ENCODE measurements around the gene CCNB1IP1.
A peak's percentile ranks its signal among the peaks of the same experiment; 100 is the strongest.

The CCNB1IP1 gene

GRCh38 chr14:20327005-20327869 is 5.8 kb downstream of the CCNB1IP1 start:
- Histone ChIP-seq H3K27me3 (replicated peaks in 2 of 5; ENCODE audit: control insufficient read depth in 4 of 5, insufficient read depth in 5 of 5, low read length in 4 of 5) (no peaks in the 10 kb centered on the region), H3K9me3 (ENCODE audit: control extremely low read depth in 1 of 5, control insufficient read depth in 4 of 5, insufficient read depth in 2 of 5, low read depth in 1 of 5, low read length in 4 of 5) (no peaks in the 10 kb centered on the region), H3K36me3 (ENCODE audit: control insufficient read depth in 4 of 4, insufficient read depth in 4 of 4, low read length in 3 of 4) (peaks cover 8 to 41% (median 18%) of the 10 kb centered on the region in 4 experiments), H3K4me3 (ENCODE audit: control insufficient read depth in 1 of 7, extremely low read depth in 1 of 7, insufficient read depth in 4 of 7, low read depth in 2 of 7, low read length in 6 of 7) (no peak overlapping the region), H3K27ac (ENCODE audit: insufficient read depth in 1 of 2, low read depth in 1 of 2, low read length in 2 of 2, poor library complexity in 1 of 2, severe bottlenecking in 2 of 2) (no peak overlapping the region), H3K4me1 (ENCODE audit: control extremely low read depth in 1 of 4, control insufficient read depth in 4 of 4, insufficient read depth in 4 of 4, low read length in 3 of 4) (peaks cover under 1 to 15% (median 4%) of the 10 kb centered on the region in 4 experiments)
- POLR2A ChIA-PET: no interaction called here
- DNase-seq: peak; percentile 73 to 77 (median 75)
- CTCF ChIA-PET: interaction anchor here (0.6 to 7.1 kb wide), 33 partner anchors 8 to 644 kb away, joined by 3 to 91 read pairs (median 4); partner anchors contain the start of genes PARP2, RNASE4 and TTC5
- WGBS (ENCODE audit: insufficient coverage): 100% methylated on average over 1 of the region's 8 CpGs

- H3K4me1 ChIP-seq (ENCODE audit: control extremely low read depth in 1 of 4, control insufficient read depth in 4 of 4, insufficient read depth in 4 of 4, low read length in 3 of 4): no peaks in the 10 kb centered on the region
- no peak overlapping the region for H3K4me3 ChIP-seq (ENCODE audit: control insufficient read depth in 1 of 7, extremely low read depth in 1 of 7, insufficient read depth in 4 of 7, low read depth in 2 of 7, low read length in 6 of 7)
- POLR2A ChIA-PET: no interaction called here
- no peak overlapping the region for H3K27ac ChIP-seq (ENCODE audit: insufficient read depth in 1 of 2, low read depth in 1 of 2, low read length in 2 of 2, poor library complexity in 1 of 2, severe bottlenecking in 2 of 2)
- H3K9me3 ChIP-seq (ENCODE audit: control extremely low read depth in 1 of 5, control insufficient read depth in 4 of 5, insufficient read depth in 2 of 5, low read depth in 1 of 5, low read length in 4 of 5): no peaks in the 10 kb centered on the region
- no peak for DNase-seq
- CTCF ChIA-PET: interaction anchor here (1.0 to 2.3 kb wide), 7 partner anchors 10 to 374 kb away, joined by 3 to 16 read pairs (median 4); no protein-coding TSS in a partner anchor
- H3K36me3 ChIP-seq (ENCODE audit: control insufficient read depth in 4 of 4, insufficient read depth in 4 of 4, low read length in 3 of 4): peaks cover 12 to 58% (median 37%) of the 10 kb centered on the region in 4 experiments
- WGBS (ENCODE audit: insufficient coverage): 96% methylated on average over 15 of the region's 16 CpGs
- no peaks in the 10 kb centered on the region for H3K27me3 ChIP-seq (replicated peaks in 2 of 5; ENCODE audit: control insufficient read depth in 4 of 5, insufficient read depth in 5 of 5, low read length in 4 of 5)
Measured at GRCh38 chr14:20317720-20318119, 15.4 kb downstream of the CCNB1IP1 start.

GRCh38 chr14:20314026-20314425 is 19.1 kb downstream of the CCNB1IP1 start:
- WGBS (ENCODE audit: insufficient coverage): 94% methylated on average over 2 of the region's 2 CpGs
- POLR2A ChIA-PET: no interaction called here

GRCh38 chr14:20306079-20306423 is 27.0 kb downstream of the CCNB1IP1 start:
- no peaks in the 10 kb centered on the region for H3K27me3 ChIP-seq (replicated peaks in 2 of 5; ENCODE audit: control insufficient read depth in 4 of 5, insufficient read depth in 5 of 5, low read length in 4 of 5)
- ChIA-PET POLR2A (no interaction called here), CTCF (interaction anchor here (0.7 to 2.3 kb wide), 5 partner anchors 10 to 174 kb away, joined by 3 to 5 read pairs (median 4); no protein-coding TSS in a partner anchor)
- no CpG with 5 or more reads among the region's 1 CpG for WGBS (ENCODE audit: insufficient coverage)
- peaks cover 0 to 10% (median 6%) of the 10 kb centered on the region in 4 experiments for H3K36me3 ChIP-seq (ENCODE audit: control insufficient read depth in 4 of 4, insufficient read depth in 4 of 4, low read length in 3 of 4)
- no peak for DNase-seq
- H3K9me3 ChIP-seq (ENCODE audit: control extremely low read depth in 1 of 5, control insufficient read depth in 4 of 5, insufficient read depth in 2 of 5, low read depth in 1 of 5, low read length in 4 of 5): no peaks in the 10 kb centered on the region
- peak overlapping the region in 1 of 2 experiments; percentile 82 for H3K27ac ChIP-seq (ENCODE audit: insufficient read depth in 1 of 2, low read depth in 1 of 2, low read length in 2 of 2, poor library complexity in 1 of 2, severe bottlenecking in 2 of 2)
- H3K4me1 ChIP-seq (ENCODE audit: control extremely low read depth in 1 of 4, control insufficient read depth in 4 of 4, insufficient read depth in 4 of 4, low read length in 3 of 4): peaks cover 10 to 36% (median 27%) of the 10 kb centered on the region in 4 experiments
- peak overlapping the region in 5 of 7 experiments; percentile 79 to 100 (median 93) for H3K4me3 ChIP-seq (ENCODE audit: control insufficient read depth in 1 of 7, extremely low read depth in 1 of 7, insufficient read depth in 4 of 7, low read depth in 2 of 7, low read length in 6 of 7)

More at GRCh38 chr14:20314026-20314425, 19.1 kb downstream of the CCNB1IP1 start:
- Histone ChIP-seq H3K27ac (ENCODE audit: insufficient read depth in 1 of 2, low read depth in 1 of 2, low read length in 2 of 2, poor library complexity in 1 of 2, severe bottlenecking in 2 of 2) (peak overlapping the region in 1 of 2 experiments; percentile 19), H3K4me1 (ENCODE audit: control extremely low read depth in 1 of 4, control insufficient read depth in 4 of 4, insufficient read depth in 4 of 4, low read length in 3 of 4) (no peaks in the 10 kb centered on the region), H3K4me3 (ENCODE audit: control insufficient read depth in 1 of 7, extremely low read depth in 1 of 7, insufficient read depth in 4 of 7, low read depth in 2 of 7, low read length in 6 of 7) (no peak overlapping the region), H3K36me3 (ENCODE audit: control insufficient read depth in 4 of 4, insufficient read depth in 4 of 4, low read length in 3 of 4) (peaks cover 12 to 62% (median 37%) of the 10 kb centered on the region in 4 experiments), H3K27me3 (replicated peaks in 2 of 5; ENCODE audit: control insufficient read depth in 4 of 5, insufficient read depth in 5 of 5, low read length in 4 of 5) (no peaks in the 10 kb centered on the region), H3K9me3 (ENCODE audit: control extremely low read depth in 1 of 5, control insufficient read depth in 4 of 5, insufficient read depth in 2 of 5, low read depth in 1 of 5, low read length in 4 of 5) (no peaks in the 10 kb centered on the region)
- CTCF ChIA-PET: interaction anchor here (3.2 kb wide), 1 partner anchor 14 kb away, joined by 18 read pairs; no protein-coding TSS in a partner anchor
- no peak for DNase-seq

- POLR2A ChIA-PET: no interaction called here
- under 1% methylated on average over 26 of the region's 27 CpGs for WGBS (ENCODE audit: insufficient coverage)
- H3K27ac ChIP-seq (ENCODE audit: insufficient read depth in 1 of 2, low read depth in 1 of 2, low read length in 2 of 2, poor library complexity in 1 of 2, severe bottlenecking in 2 of 2): peak within 1 kb of the TSS; percentile 51 to 82
Measured at GRCh38 chr14:20305265-20306078, 27.6 kb downstream of the CCNB1IP1 start, which contains the start of gene TTC5. Gene TTC5 (minus strand): TSS chr14:20305951. CDS start chr14:20305937, 14 bp downstream.

GRCh38 chr14:20302042-20302755 is 30.9 kb downstream of the CCNB1IP1 start:
- peak; percentile 27 to 84 (median 72) for DNase-seq
- H3K27me3 ChIP-seq (replicated peaks in 2 of 5; ENCODE audit: control insufficient read depth in 4 of 5, insufficient read depth in 5 of 5, low read length in 4 of 5): no peaks in the 10 kb centered on the region
- H3K36me3 ChIP-seq (ENCODE audit: control insufficient read depth in 4 of 4, insufficient read depth in 4 of 4, low read length in 3 of 4): peaks cover 3 to 40% (median 25%) of the 10 kb centered on the region in 4 experiments
- peak overlapping the region; percentile 46 to 47 for H3K27ac ChIP-seq (ENCODE audit: insufficient read depth in 1 of 2, low read depth in 1 of 2, low read length in 2 of 2, poor library complexity in 1 of 2, severe bottlenecking in 2 of 2)
- H3K9me3 ChIP-seq (ENCODE audit: control extremely low read depth in 1 of 5, control insufficient read depth in 4 of 5, insufficient read depth in 2 of 5, low read depth in 1 of 5, low read length in 4 of 5): no peaks in the 10 kb centered on the region
- POLR2A ChIA-PET: no interaction called here
- no CpG with 5 or more reads among the region's 1 CpG for WGBS (ENCODE audit: insufficient coverage)
- CTCF ChIA-PET: no interaction called here
- peaks cover 10 to 36% (median 27%) of the 10 kb centered on the region in 4 experiments for H3K4me1 ChIP-seq (ENCODE audit: control extremely low read depth in 1 of 4, control insufficient read depth in 4 of 4, insufficient read depth in 4 of 4, low read length in 3 of 4)
- peak overlapping the region in 2 of 7 experiments; percentile 14 to 44 for H3K4me3 ChIP-seq (ENCODE audit: control insufficient read depth in 1 of 7, extremely low read depth in 1 of 7, insufficient read depth in 4 of 7, low read depth in 2 of 7, low read length in 6 of 7)

More at GRCh38 chr14:20305265-20306078, 27.6 kb downstream of the CCNB1IP1 start, which contains the start of gene TTC5:
- H3K9me3 ChIP-seq (ENCODE audit: control extremely low read depth in 1 of 5, control insufficient read depth in 4 of 5, insufficient read depth in 2 of 5, low read depth in 1 of 5, low read length in 4 of 5): no peaks in the 10 kb centered on the region
- CTCF ChIA-PET: interaction anchor here (0.7 to 2.3 kb wide), 5 partner anchors 10 to 175 kb away, joined by 3 to 5 read pairs (median 4); no protein-coding TSS in a partner anchor
- H3K27me3 ChIP-seq (replicated peaks in 2 of 5; ENCODE audit: control insufficient read depth in 4 of 5, insufficient read depth in 5 of 5, low read length in 4 of 5): no peaks in the 10 kb centered on the region
- peak within 1 kb of the TSS; percentile 51 to 100 (median 93) for H3K4me3 ChIP-seq (ENCODE audit: control insufficient read depth in 1 of 7, extremely low read depth in 1 of 7, insufficient read depth in 4 of 7, low read depth in 2 of 7, low read length in 6 of 7)
- peak; percentile 92 to 97 (median 94) for DNase-seq
- H3K4me1 ChIP-seq (ENCODE audit: control extremely low read depth in 1 of 4, control insufficient read depth in 4 of 4, insufficient read depth in 4 of 4, low read length in 3 of 4): peaks cover 10 to 36% (median 27%) of the 10 kb centered on the region in 4 experiments
- peaks cover 0 to 16% (median 11%) of the 10 kb centered on the region in 4 experiments for H3K36me3 ChIP-seq (ENCODE audit: control insufficient read depth in 4 of 4, insufficient read depth in 4 of 4, low read length in 3 of 4)

Measured in common myeloid progenitor, CD34-positive (primary cell).